Motor neuron (in vitro differentiated cells): ENCODE measurements around the gene GALNT10. TPM values are rescaled to one million over a fixed set of nuclear protein-coding genes. Genes with fewer than 3 reads are reported as not detected.

Experiments
- ATAC-seq, 8 experiments: fragments of 200-7000 bp; cut with Tn5 transposase; replicated peaks in 6 of 8; 2 replicates each; pipeline ENCODE4 v1.8.0; 2021; ENCODE audit warnings: mild to moderate bottlenecking in 8 of 8, moderate library complexity in 8 of 8
- H3K27ac ChIP-seq, 2 donors: fragments of 250-450 bp; sonication (Bioruptor Pico); 2 replicates each; pipeline ENCODE4 v1.9.0; 2021; ENCODE audit warnings: antibody characterized with exemption in 2 of 2, mild to moderate bottlenecking in 2 of 2, moderate library complexity in 1 of 2
- H3K4me1 ChIP-seq, 2 donors: fragments of 250-450 bp; sonication (Bioruptor Pico); replicated peaks in 1 of 2; 2 replicates each; pipeline ENCODE4 v1.6.1; 2021; ENCODE audit warnings: antibody characterized with exemption in 2 of 2, mild to moderate bottlenecking in 2 of 2, moderate library complexity in 1 of 2
- H3K4me3 ChIP-seq, 5 donors: fragments of 250-450 bp; sonication (Bioruptor Pico); 2 replicates each; pipeline ENCODE4 v1.9.0; 2021; ENCODE audit warnings: antibody characterized with exemption in 5 of 5, mild to moderate bottlenecking in 5 of 5, moderate library complexity in 4 of 5
- WGBS, 10 experiments: fragments of 450-650 bp; shearing (Covaris generic); methylation state at CpG; one replicate each; pipeline ENCODE4 v1.0.0; 2022; 5-methylcytosine and 5-hydroxymethylcytosine counted together
- in situ Hi-C, 9 experiments: fragments of 400-800 bp; cut with MboI; loops; one replicate each; pipeline ENCODE4 v1.15.0; 2021; ENCODE audit warnings: low sequenced_read_pairs in 9 of 9, low pct_unique_long_range_greater_than_20kb in 2 of 9; ENCODE audit not compliant: unreplicated experiment in 9 of 9
- total RNA-seq, 8 experiments: library from RNA; unstranded; fragments of 300-600 nt; gene quantifications; 2 replicates each; pipeline versions ENCODE4 v1.2.3 to v1.2.4, GENCODE V29; 2022

The GALNT10 gene
- total RNA-seq, 8 experiments from 2014 or later, result 2.8 to 33.3 (median 7.5) TPM

GRCh38 chr5:154455585-154455984 is 265.1 kb downstream of the GALNT10 start:
- WGBS, 10 experiments, result 83 to 100% (median 96%) methylated on average over 1 to 5 of the region's 5 CpGs; no CpG with 5 or more reads in 1 of the 10 experiments
- Histone ChIP-seq H3K27ac (no peak overlapping the region), H3K4me3 (no peak overlapping the region), H3K4me1 (no peaks in the 10 kb centered on the region)
- in situ Hi-C loops, result loop anchor here in 3 of 9 experiments (25.0 kb wide), 1 partner anchor 157 kb away; no protein-coding TSS in a partner anchor
- ATAC-seq, result no peak

GRCh38 chr5:154456540-154456939 is 266.0 kb downstream of the GALNT10 start:
- in situ Hi-C loops, result loop anchor here in 3 of 9 experiments (25.0 kb wide), 1 partner anchor 156 kb away; no protein-coding TSS in a partner anchor
- H3K4me1 ChIP-seq, result no peaks in the 10 kb centered on the region
- no peak for ATAC-seq
- H3K27ac ChIP-seq, result no peak overlapping the region
- H3K4me3 ChIP-seq, result no peak overlapping the region
- WGBS, 10 experiments, result 94 to 100% (median 100%) methylated on average over 1 to 2 of the region's 3 CpGs; no CpG with 5 or more reads in 3 of the 10 experiments

GRCh38 chr5:154459015-154459414 is 268.5 kb downstream of the GALNT10 start:
- in situ Hi-C loops, result loop anchor here in 3 of 9 experiments (25.0 kb wide), 1 partner anchor 153 kb away; no protein-coding TSS in a partner anchor
- Histone ChIP-seq H3K27ac (no peak overlapping the region), H3K4me1 (no peaks in the 10 kb centered on the region), H3K4me3 (no peak overlapping the region)
- 60 to 100% (median 80%) methylated on average over 1 to 3 of the region's 3 CpGs; no CpG with 5 or more reads in 4 of the 10 experiments for WGBS, 10 experiments
- no peak for ATAC-seq

DNA sequence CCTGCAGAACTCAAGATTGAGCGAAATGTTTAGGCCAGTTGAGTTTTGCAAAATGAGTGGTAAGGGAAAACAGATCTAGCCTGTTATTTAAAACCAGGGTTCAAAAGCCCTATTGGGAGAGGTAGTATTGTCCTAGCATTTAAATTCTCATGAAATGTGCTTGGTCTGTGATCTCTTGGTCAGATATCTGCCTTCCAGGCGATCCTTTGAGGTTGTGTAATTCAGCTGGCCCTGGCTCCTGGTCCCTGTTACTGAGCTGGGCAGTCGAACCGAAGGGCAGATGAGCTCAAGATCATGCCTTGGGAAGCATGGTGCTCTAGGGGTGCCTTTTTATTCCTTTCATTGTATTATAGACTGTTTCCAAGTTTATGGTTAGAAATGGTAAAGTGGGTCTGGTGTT is 269.6 kb downstream of the GALNT10 start:
- ATAC-seq, result no peak
- in situ Hi-C loops, result loop anchor here in 4 of 9 experiments (10.0 to 25.0 kb wide), 2 partner anchors 145 to 152 kb away; no protein-coding TSS in a partner anchor
- WGBS, 10 experiments, result 50 to 100% (median 100%) methylated on average over 1 to 4 of the region's 4 CpGs; no CpG with 5 or more reads in 3 of the 10 experiments
- H3K27ac ChIP-seq, result no peak overlapping the region
- no peak overlapping the region for H3K4me3 ChIP-seq
- H3K4me1 ChIP-seq, result no peaks in the 10 kb centered on the region

- Histone ChIP-seq H3K27ac (no peak overlapping the region), H3K4me1 (no peaks in the 10 kb centered on the region), H3K4me3 (no peak overlapping the region)
- peak in 5 of 8 experiments; percentile 22 to 88 (median 70) for ATAC-seq
- in situ Hi-C loops, result loop anchor here in 4 of 9 experiments (10.0 to 25.0 kb wide), 2 partner anchors 143 to 151 kb away; no protein-coding TSS in a partner anchor
- 40 to 75% (median 60%) methylated on average over 1 to 5 of the region's 6 CpGs; no CpG with 5 or more reads in 5 of the 10 experiments for WGBS, 10 experiments
These were observed 271.0 kb downstream of the GALNT10 start for GRCh38 chr5:154461531-154461930.

- H3K4me3 ChIP-seq, result no peak overlapping the region
- in situ Hi-C loops, result loop anchor here in 4 of 9 experiments (10.0 to 25.0 kb wide), 2 partner anchors 140 to 148 kb away; no protein-coding TSS in a partner anchor
- no peak for ATAC-seq
- WGBS, 10 experiments, result 0 to 60% (median 31%) methylated on average over 1 of the region's 1 CpG; no CpG with 5 or more reads in 6 of the 10 experiments
- no peaks in the 10 kb centered on the region for H3K4me1 ChIP-seq
- no peak overlapping the region for H3K27ac ChIP-seq
These were observed 273.9 kb downstream of the GALNT10 start for GRCh38 chr5:154464438-154464837.

DNA sequence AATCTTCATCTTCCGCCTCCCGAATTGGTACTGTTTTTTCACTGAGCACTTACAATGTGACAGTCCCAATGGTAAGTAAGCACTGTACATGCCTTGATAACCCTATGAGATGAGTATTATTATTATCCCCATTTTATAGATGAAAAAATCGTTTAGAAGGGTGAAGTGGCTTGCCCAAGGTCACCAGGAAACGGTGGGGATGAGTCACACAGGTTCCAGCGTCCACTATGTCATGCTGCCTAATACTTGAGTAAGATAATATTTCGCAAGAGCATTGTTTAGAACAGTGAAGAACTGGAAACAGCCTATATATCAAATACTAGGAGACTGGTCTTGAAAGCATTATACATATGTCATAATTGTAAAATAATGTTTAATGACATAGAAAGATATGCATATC is 274.6 kb downstream of the GALNT10 start:
- WGBS, 10 experiments, result 0 to 72% (median 43%) methylated on average over 1 to 6 of the region's 6 CpGs; no CpG with 5 or more reads in 2 of the 10 experiments
- no peak overlapping the region for H3K4me3 ChIP-seq
- no peaks in the 10 kb centered on the region for H3K4me1 ChIP-seq
- in situ Hi-C loops, result loop anchor here in 5 of 9 experiments (5.0 to 25.0 kb wide), 3 partner anchors 137 to 147 kb away; no protein-coding TSS in a partner anchor
- H3K27ac ChIP-seq, result no peak overlapping the region
- no peak for ATAC-seq

DNA sequence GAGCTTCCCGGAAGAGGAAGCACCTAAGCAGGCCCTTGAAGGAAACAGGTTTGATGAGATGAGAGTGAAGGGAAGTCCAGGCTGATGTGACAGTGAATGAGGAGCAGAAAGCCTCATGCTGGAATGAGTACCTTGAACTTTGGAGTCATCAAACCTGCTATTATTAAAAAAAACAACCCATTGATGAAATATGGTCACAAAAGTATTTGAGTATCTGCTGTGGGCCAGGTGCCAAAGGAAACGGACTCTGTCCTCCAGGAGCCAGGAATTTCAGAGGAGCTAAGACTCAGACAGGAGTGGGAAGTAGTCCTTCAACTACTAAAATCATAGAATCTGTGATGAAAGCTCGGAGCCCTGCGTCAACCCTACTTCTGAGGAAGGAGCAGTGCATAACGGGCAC is 275.6 kb downstream of the GALNT10 start:
- no peak overlapping the region for H3K4me3 ChIP-seq
- H3K27ac ChIP-seq, result no peak overlapping the region
- H3K4me1 ChIP-seq, result no peaks in the 10 kb centered on the region
- in situ Hi-C loops, result loop anchor here in 5 of 9 experiments (5.0 to 25.0 kb wide), 3 partner anchors 136 to 146 kb away; no protein-coding TSS in a partner anchor
- ATAC-seq, result no peak
- WGBS, 10 experiments, result 46 to 100% (median 73%) methylated on average over 1 to 5 of the region's 5 CpGs; no CpG with 5 or more reads in 2 of the 10 experiments

DNA sequence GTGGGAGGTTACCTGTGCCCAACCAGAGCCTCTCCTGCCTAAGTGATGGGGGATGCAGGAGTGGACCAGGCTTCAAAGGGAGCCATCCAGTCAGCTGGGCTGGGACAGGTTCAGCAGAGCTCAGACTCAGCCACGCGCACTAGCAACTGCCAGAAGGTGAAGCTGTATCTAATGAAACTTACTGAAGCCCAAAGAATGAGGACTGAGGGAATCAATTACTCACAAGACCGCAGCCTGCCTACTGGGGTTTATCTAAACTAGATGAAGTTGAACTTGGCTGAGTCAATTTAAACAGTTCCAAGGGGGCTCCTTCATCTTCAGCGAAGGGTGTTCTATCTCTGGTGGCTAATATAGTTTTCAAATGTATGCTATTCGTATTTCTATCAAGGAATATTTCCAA is 276.1 kb downstream of the GALNT10 start:
- WGBS, 10 experiments, result 26 to 90% (median 61%) methylated on average over 2 to 5 of the region's 5 CpGs; no CpG with 5 or more reads in 4 of the 10 experiments
- in situ Hi-C loops, result loop anchor here in 5 of 9 experiments (5.0 to 25.0 kb wide), 3 partner anchors 136 to 146 kb away; no protein-coding TSS in a partner anchor
- H3K4me3 ChIP-seq, result no peak overlapping the region
- ATAC-seq, result no peak
- no peak overlapping the region for H3K27ac ChIP-seq
- no peaks in the 10 kb centered on the region for H3K4me1 ChIP-seq

- Histone ChIP-seq H3K27ac (no peak overlapping the region), H3K4me3 (no peak overlapping the region), H3K4me1 (no peaks in the 10 kb centered on the region)
- in situ Hi-C loops, result loop anchor here in 5 of 9 experiments (5.0 to 25.0 kb wide), 3 partner anchors 134 to 144 kb away; no protein-coding TSS in a partner anchor
- WGBS, 10 experiments, result 0 to 100% (median 23%) methylated on average over 1 to 9 of the region's 18 CpGs
- peak; percentile 93 to 100 (median 98) for ATAC-seq
These were observed 277.3 kb downstream of the GALNT10 start for GRCh38 chr5:154467655-154468354.

DNA sequence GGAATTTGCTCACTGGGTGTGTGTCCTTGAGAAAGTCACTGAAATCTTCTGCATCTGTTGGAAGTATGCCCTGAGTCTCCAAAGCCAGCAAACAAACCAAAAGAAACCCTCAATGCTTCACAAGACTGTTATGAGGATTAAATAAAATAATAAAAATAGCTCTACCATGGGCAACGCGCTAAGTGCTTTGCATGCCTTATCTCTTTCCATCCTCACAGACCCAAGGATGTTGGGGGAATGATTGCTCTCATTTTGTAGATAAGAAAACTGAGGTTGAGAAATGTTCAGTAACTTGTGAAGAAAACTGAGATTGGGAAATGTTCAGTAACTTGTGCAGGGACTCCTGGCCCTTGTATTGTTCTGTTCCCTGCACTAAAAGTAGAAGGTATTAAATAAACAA is 279.6 kb downstream of the GALNT10 start:
- 6 to 67% (median 41%) methylated on average over 2 of the region's 2 CpGs; no CpG with 5 or more reads in 1 of the 10 experiments for WGBS, 10 experiments
- H3K27ac ChIP-seq, result no peak overlapping the region
- in situ Hi-C loops, result loop anchor here in 4 of 9 experiments (10.0 to 25.0 kb wide), 2 partner anchors 135 to 142 kb away; no protein-coding TSS in a partner anchor
- no peak for ATAC-seq
- no peaks in the 10 kb centered on the region for H3K4me1 ChIP-seq
- H3K4me3 ChIP-seq, result no peak overlapping the region
